PC-9 (cell line): ENCODE data around the gene C19orf67. TPM values are rescaled to one million over a fixed set of nuclear protein-coding genes. Genes with fewer than 3 reads are reported as not detected.

Experiments
- BruUV-seq: library from RNA; stranded (reverse); fragments of 400-500 nt; replicated peaks from 2 replicates; lab custom pipeline; 2021; lab: Mats Ljungman, UMichigan
- CTCF ChIA-PET: fragments of 300-600 bp; sonication (Branson Sonifier 250); formaldehyde crosslinking; loops from one replicate; lab custom pipeline; 2022; ENCODE audit warnings: antibody characterized with exemption; lab: Charles Lee
- POLR2A ChIA-PET: fragments of 300-600 bp; sonication (Branson Sonifier 250); formaldehyde crosslinking; loops from one replicate; lab custom pipeline; 2022; ENCODE audit warnings: antibody characterized with exemption; ENCODE audit not compliant: unreplicated experiment; lab: Charles Lee
- DNase-seq, 2 experiments: peaks; one replicate each; pipeline versions ENCODE4 v3.0.0 to v3.0.0-alpha.2; 2015 to 2022; ENCODE audit warnings: mixed read lengths in 1 of 2
- H2AFZ ChIP-seq: fragments of 200-600 bp; sonication (generic); 2 replicates; pipeline ENCODE4 v1.8.1; 2017; ENCODE audit warnings: antibody characterized with exemption
- H3F3A ChIP-seq: fragments of 200-600 bp; sonication (generic); 2 replicates; pipeline ENCODE4 v1.8.1; 2017; ENCODE audit warnings: antibody characterized with exemption, mild to moderate bottlenecking, low read depth; ENCODE audit not compliant: insufficient read depth
- H3K27ac ChIP-seq: fragments of 200-600 bp; sonication (generic); 2 replicates; pipeline ENCODE4 v1.6.1; 2016; ENCODE audit warnings: mixed run types
- H3K27me3 ChIP-seq: fragments of 200-600 bp; sonication (generic); 2 replicates; pipeline ENCODE4 v1.6.1; 2016; ENCODE audit warnings: low read depth, mixed run types; ENCODE audit not compliant: insufficient read depth
- H3K36me3 ChIP-seq: fragments of 200-600 bp; sonication (generic); 2 replicates; pipeline ENCODE4 v1.6.1; 2016; ENCODE audit warnings: low read depth, mixed run types
- H3K4me1 ChIP-seq: fragments of 200-600 bp; sonication (generic); replicated peaks from 2 replicates; pipeline ENCODE4 v1.6.1; 2016; ENCODE audit warnings: mixed run types; ENCODE audit not compliant: insufficient read depth
- H3K4me2 ChIP-seq: fragments of 200-600 bp; sonication (generic); 2 replicates; pipeline ENCODE4 v1.6.1; 2017; ENCODE audit warnings: mixed run types
- H3K4me3 ChIP-seq: fragments of 200-600 bp; sonication (generic); 2 replicates; pipeline ENCODE4 v1.6.1; 2016; ENCODE audit warnings: mixed run types
- H3K79me2 ChIP-seq: fragments of 200-600 bp; sonication (generic); 2 replicates; pipeline ENCODE4 v1.6.1; 2017; ENCODE audit warnings: low read depth, mixed run types
- H3K9me2 ChIP-seq: fragments of 200-600 bp; sonication (generic); 2 replicates; pipeline ENCODE4 v1.8.1; 2017; ENCODE audit warnings: mild to moderate bottlenecking; ENCODE audit not compliant: insufficient read depth
- H3K9me3 ChIP-seq: fragments of 200-600 bp; sonication (generic); 2 replicates; pipeline ENCODE4 v1.8.1; 2016; ENCODE audit warnings: low read depth; ENCODE audit not compliant: insufficient read depth
- H4K20me1 ChIP-seq: fragments of 200-600 bp; sonication (generic); 2 replicates; pipeline ENCODE4 v1.8.1; 2017; ENCODE audit not compliant: insufficient read depth
- CTCF ChIP-seq: fragments of 200-600 bp; sonication (generic); conservative IDR thresholded peaks from 2 replicates; pipeline ENCODE4 v1.6.1; 2017; ENCODE audit warnings: mixed run types, antibody characterized with exemption, mild to moderate bottlenecking, moderate library complexity
- EZH2 ChIP-seq: fragments of 200-600 bp; sonication (generic); IDR thresholded peaks from 2 replicates; pipeline ENCODE4 v1.8.0; 2017; ENCODE audit warnings: antibody characterized with exemption, low read depth
- intact Hi-C: fragments of 100-400 bp; cut with micrococcal nuclease; formaldehyde crosslinking; loops from one replicate; pipeline ENCODE4 v1.10.0; 2022; ENCODE audit not compliant: unreplicated experiment
- total RNA-seq: library from RNA; stranded (reverse); gene quantifications from 2 replicates; pipeline ENCODE4 v1.2.3, GENCODE V29; 2021

C19orf67 gene
- total RNA-seq, 1 experiment from 2014 or later, result not detected

GRCh38 chr19:14086098-14086497 is 515 bp upstream of the C19orf67 start:
- ChIA-PET CTCF (no interaction called here), POLR2A (no interaction called here)
- TF ChIP-seq CTCF (no peak), EZH2 (no peak)
- H3F3A ChIP-seq, result peaks cover 38% of the 10 kb centered on the region
- no peaks in the 10 kb centered on the region for H3K9me2 ChIP-seq
- no peaks in the 10 kb centered on the region; the same call in 1 of the 2 replicates for H3K36me3 ChIP-seq
- intact Hi-C loops, result no loop called here
- H3K79me2 ChIP-seq, result peaks cover 14% of the 10 kb centered on the region
- peaks cover 11% of the 10 kb centered on the region for H3K4me1 ChIP-seq
- H3K27ac ChIP-seq, result no peak overlapping the region
- DNase-seq, result no peak
- H3K27me3 ChIP-seq, result no peaks in the 10 kb centered on the region
- BruUV-seq, result no TSS peak
- H3K4me2 ChIP-seq, result no peak overlapping the region
- no peaks in the 10 kb centered on the region for H4K20me1 ChIP-seq
- no peak overlapping the region for H3K4me3 ChIP-seq
- H2AFZ ChIP-seq, result no peak overlapping the region
- H3K9me3 ChIP-seq, result no peaks in the 10 kb centered on the region

GRCh38 chr19:14082675-14082960 is 3.0 kb downstream of the C19orf67 start:
- DNase-seq, result no peak
- Histone ChIP-seq H3K79me2 (peaks cover 14% of the 10 kb centered on the region), H3K4me3 (peak overlapping the region; percentile 81; the same call in 1 of the 2 replicates), H3K36me3 (no peaks in the 10 kb centered on the region), H3K4me1 (peaks cover 16% of the 10 kb centered on the region), H3K9me3 (no peaks in the 10 kb centered on the region), H3K4me2 (peak overlapping the region; percentile 91), H3K27me3 (no peaks in the 10 kb centered on the region), H3F3A (peaks cover 24% of the 10 kb centered on the region), H3K9me2 (no peaks in the 10 kb centered on the region), H2AFZ (no peak overlapping the region), H4K20me1 (no peaks in the 10 kb centered on the region), H3K27ac (peak overlapping the region; percentile 71; the same call in 1 of the 2 replicates)
- TF ChIP-seq EZH2 (no peak), CTCF (no peak)
- no TSS peak for BruUV-seq
- POLR2A ChIA-PET, result no interaction called here
- intact Hi-C loops, result loop anchor here (5.0 kb wide), 1 partner anchor 35 kb away; the partner anchor contains the start of gene PRKACA
- CTCF ChIA-PET, result no interaction called here

DNA sequence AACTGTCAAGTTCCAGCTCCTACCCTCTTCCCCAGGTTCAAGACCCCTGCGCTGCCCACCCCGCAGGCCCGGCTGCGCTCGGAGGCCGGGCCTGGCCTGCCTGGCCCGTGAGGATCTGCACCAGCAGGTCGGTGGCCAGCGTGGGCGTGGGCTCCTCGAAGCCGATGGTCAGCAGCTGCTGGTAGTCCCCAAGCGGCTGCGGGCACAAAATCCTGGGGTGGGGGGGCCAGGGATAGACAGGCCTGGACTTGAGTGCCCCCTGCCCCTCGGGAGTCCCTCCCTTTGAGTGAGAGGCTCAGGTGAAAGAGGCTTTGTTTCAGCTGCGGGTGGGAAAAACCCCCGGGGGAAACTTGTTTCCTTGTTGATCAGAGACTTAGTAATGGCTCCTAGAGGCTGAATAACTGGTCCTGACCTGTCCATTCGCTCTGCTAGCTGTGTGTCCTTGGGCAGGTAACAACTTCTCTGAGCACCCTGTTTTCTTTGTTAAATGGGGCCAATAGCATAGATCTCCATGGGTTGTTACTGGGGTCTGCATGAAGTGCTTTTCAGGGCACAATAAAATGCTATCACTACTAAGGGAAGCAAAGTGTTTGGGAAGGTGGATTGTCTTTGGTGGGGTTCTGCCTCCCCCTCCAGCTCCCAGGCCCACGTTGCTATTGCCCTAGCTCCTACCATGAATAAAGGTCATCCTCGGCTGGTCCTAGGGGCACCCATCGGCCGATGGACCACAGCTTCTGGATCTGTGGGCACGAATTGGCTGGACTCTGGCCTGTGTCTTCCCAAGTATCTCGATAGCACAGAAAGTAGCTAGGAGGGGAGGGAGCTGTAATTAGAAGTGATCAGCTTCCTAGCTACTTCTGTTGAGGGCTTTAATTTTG is 3.5 kb downstream of the C19orf67 start:
- POLR2A ChIA-PET, result interaction anchor here (0.6 kb wide), 1 partner anchor 350 kb away, joined by 6 read pairs; no protein-coding TSS in a partner anchor
- BruUV-seq, result TSS peak; percentile 66
- no peak for DNase-seq

More for the DNA sequence above, 3.5 kb downstream of the C19orf67 start:
- no peaks in the 10 kb centered on the region for H4K20me1 ChIP-seq
- intact Hi-C loops, result loop anchor here (2.0 to 5.0 kb wide), 3 partner anchors 35 to 337 kb away; partner anchors contain the start of genes ASF1B, DDX39A and PRKACA
- H2AFZ ChIP-seq, result peak overlapping the region; percentile 87
- H3K9me3 ChIP-seq, result no peaks in the 10 kb centered on the region
- peaks cover 14% of the 10 kb centered on the region for H3K79me2 ChIP-seq
- H3K27me3 ChIP-seq, result no peaks in the 10 kb centered on the region
- peak overlapping the region; percentile 91 for H3K4me2 ChIP-seq
- peak overlapping the region; percentile 81 for H3K4me3 ChIP-seq
- CTCF ChIA-PET, result interaction anchor here (0.5 to 0.6 kb wide), 4 partner anchors 33 to 393 kb away, joined by 3 to 4 read pairs (median 3); partner anchors contain the start of genes DCAF15 and PTGER1
- H3F3A ChIP-seq, result peaks cover 20% of the 10 kb centered on the region; the same call in 1 of the 2 replicates
- TF ChIP-seq EZH2 (no peak), CTCF (peak; percentile 17; the same call in 1 of the 2 replicates)
- peaks cover 16% of the 10 kb centered on the region for H3K4me1 ChIP-seq
- no peaks in the 10 kb centered on the region for H3K9me2 ChIP-seq
- no peaks in the 10 kb centered on the region for H3K36me3 ChIP-seq
- H3K27ac ChIP-seq, result peak overlapping the region; percentile 71
